Prostate gland (tissue), 2 donors: ENCODE results near the gene ZBTB32.

Experiments
- POLR2AphosphoS5 ChIP-seq: sonication (generic); formaldehyde crosslinking; IDR thresholded peaks from one replicate; pipeline ENCODE4 v1.6.1; 2017; ENCODE audit warnings: antibody characterized with exemption
- TF ChIP-seq, protein P1 (sequence below), 4 experiments: fragments of 200-600 bp in 2 of 4; fragments of 450-650 bp in 2 of 4; sonication (generic) in 2 of 4; IDR thresholded peaks; 1 replicate in 3 of 4; 2 replicates in 1 of 4; pipeline ENCODE4 v1.5.1; 2016 to 2019; ENCODE audit warnings: antibody characterized with exemption in 4 of 4, mild to moderate bottlenecking in 2 of 4, moderate library complexity in 2 of 4

DNA sequence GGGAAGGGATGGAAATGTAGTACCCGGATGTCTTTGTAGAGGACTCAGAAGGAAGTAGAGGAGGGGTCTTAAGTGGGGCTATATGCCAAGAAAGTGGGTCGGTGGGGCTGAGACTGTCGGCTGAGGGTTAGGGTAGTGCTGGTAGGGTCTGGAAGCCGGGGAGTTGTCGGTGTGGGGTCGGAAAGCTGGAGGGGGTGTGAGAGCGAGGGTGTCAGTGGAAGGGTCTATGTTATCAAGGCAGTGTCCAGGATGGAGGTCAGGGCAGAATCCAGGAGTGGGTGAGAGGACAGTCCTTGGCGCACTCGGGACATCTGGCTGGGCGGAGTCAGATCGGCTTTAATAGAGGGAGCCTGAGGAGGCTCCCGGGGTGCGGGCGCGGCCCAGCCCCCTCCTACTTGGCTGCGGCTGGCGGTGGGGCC, 50.8 kb downstream of the ZBTB32 start:
- TF ChIP-seq, protein P1, sequence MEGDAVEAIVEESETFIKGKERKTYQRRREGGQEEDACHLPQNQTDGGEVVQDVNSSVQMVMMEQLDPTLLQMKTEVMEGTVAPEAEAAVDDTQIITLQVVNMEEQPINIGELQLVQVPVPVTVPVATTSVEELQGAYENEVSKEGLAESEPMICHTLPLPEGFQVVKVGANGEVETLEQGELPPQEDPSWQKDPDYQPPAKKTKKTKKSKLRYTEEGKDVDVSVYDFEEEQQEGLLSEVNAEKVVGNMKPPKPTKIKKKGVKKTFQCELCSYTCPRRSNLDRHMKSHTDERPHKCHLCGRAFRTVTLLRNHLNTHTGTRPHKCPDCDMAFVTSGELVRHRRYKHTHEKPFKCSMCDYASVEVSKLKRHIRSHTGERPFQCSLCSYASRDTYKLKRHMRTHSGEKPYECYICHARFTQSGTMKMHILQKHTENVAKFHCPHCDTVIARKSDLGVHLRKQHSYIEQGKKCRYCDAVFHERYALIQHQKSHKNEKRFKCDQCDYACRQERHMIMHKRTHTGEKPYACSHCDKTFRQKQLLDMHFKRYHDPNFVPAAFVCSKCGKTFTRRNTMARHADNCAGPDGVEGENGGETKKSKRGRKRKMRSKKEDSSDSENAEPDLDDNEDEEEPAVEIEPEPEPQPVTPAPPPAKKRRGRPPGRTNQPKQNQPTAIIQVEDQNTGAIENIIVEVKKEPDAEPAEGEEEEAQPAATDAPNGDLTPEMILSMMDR (IDR thresholded peaks at IDR 0.05) = no peak
- no peak for TF ChIP-seq POLR2AphosphoS5
